NT2/D1 (cell line): ENCODE results near the gene RBPMS2.

Source experiments
- YY1 ChIP-seq: IDR thresholded peaks from 2 replicates; pipeline ENCODE4 v1.6.1; 2011; ENCODE audit not compliant: insufficient read length, insufficient read depth
- ZNF274 ChIP-seq: IDR thresholded peaks from 2 replicates; pipeline ENCODE4 v1.6.1; 2011; ENCODE audit warnings: mild to moderate bottlenecking, low read depth, low read length

DNA sequence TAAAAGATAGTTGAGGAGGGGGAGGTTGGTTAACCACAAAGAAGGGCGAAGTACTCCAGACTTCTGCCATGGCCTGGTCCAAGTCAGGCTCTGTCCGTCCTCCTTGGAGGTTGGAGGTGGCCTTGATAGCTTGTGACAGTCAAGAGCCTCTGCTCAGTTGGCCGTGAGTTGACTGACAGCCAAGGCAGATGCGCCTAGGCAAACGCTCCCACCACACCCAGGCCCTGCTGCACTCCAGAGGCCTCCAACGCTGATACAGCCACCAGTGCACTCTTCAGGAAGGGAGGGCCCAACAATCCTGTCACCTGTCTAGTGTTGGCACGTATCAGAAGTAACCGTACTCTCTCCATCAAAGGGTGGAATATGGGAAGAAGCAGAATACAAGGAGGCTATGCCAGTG, 9.3 kb downstream of the RBPMS2 start:
- TF ChIP-seq ZNF274 (no peak), YY1 (no peak)
